SU-DHL-6 (cell line): ENCODE measurements around the gene NDUFS1.

Source experiments
- EZH2phosphoT487 ChIP-seq: fragments of 200-600 bp; sonication (generic), shearing (Covaris generic); conservative IDR thresholded peaks from 2 replicates; pipeline ENCODE4 v1.6.1; 2018; ENCODE audit warnings: mild to moderate bottlenecking, antibody characterized with exemption, low read length, moderate library complexity, mixed read lengths
- TF ChIP-seq, protein P1 (sequence below): fragments of 200-600 bp; sonication (generic); IDR thresholded peaks from one replicate; pipeline ENCODE4 v1.5.1; 2017; ENCODE audit warnings: antibody characterized with exemption, mild to moderate bottlenecking, low read length, moderate library complexity; ENCODE audit not compliant: insufficient read depth, poor library complexity, severe bottlenecking

GRCh38 chr2:206108713-206109112 is 50.5 kb downstream of the NDUFS1 start:
- TF ChIP-seq, protein P1, sequence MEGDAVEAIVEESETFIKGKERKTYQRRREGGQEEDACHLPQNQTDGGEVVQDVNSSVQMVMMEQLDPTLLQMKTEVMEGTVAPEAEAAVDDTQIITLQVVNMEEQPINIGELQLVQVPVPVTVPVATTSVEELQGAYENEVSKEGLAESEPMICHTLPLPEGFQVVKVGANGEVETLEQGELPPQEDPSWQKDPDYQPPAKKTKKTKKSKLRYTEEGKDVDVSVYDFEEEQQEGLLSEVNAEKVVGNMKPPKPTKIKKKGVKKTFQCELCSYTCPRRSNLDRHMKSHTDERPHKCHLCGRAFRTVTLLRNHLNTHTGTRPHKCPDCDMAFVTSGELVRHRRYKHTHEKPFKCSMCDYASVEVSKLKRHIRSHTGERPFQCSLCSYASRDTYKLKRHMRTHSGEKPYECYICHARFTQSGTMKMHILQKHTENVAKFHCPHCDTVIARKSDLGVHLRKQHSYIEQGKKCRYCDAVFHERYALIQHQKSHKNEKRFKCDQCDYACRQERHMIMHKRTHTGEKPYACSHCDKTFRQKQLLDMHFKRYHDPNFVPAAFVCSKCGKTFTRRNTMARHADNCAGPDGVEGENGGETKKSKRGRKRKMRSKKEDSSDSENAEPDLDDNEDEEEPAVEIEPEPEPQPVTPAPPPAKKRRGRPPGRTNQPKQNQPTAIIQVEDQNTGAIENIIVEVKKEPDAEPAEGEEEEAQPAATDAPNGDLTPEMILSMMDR = no peak
- no peak for TF ChIP-seq EZH2phosphoT487
